GM12864 (cell line): ENCODE data around the gene MSRB3.

Source experiments
- DNase-seq: peaks from one replicate; pipeline ENCODE4 v3.0.0-alpha.2; 2011; ENCODE audit warnings: low read depth
- H3K4me3 ChIP-seq: 2 replicates; pipeline ENCODE4 v1.5.1; 2011; ENCODE audit warnings: mild to moderate bottlenecking, low read depth, low read length, control low read depth
- CTCF ChIP-seq: IDR thresholded peaks from 2 replicates; pipeline ENCODE4 v1.5.1; 2011; ENCODE audit warnings: low read depth, mild to moderate bottlenecking, moderate library complexity, low read length, control low read depth, inconsistent platforms; ENCODE audit errors: missing control alignments

Gene MSRB3

DNA sequence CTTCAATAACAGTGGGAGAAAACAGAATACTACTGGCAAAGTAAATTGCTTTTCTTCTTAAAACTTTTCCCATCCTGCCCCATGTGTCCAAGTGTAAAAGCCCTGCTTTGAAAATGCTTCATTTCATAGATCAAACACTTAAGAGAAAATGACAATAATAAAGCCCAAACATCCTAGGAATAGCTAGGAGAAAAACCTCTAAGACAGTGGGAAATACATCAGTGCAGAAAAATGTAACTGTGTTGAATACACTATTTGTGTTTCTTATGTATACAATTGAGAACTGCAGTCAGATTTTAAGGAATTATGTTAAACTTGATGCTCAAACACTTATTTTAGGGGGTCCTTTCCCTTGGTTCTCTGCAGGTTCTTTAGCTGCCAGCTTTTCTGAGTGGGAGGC lies 181.1 kb downstream of the MSRB3 start:
- no peak for TF ChIP-seq CTCF
- H3K4me3 ChIP-seq: no peak overlapping the region
- DNase-seq: no peak

GRCh38 chr12:65460063-65460462 lies 181.6 kb downstream of the MSRB3 start:
- TF ChIP-seq CTCF: no peak
- no peak for DNase-seq
- no peak overlapping the region for H3K4me3 ChIP-seq

DNA sequence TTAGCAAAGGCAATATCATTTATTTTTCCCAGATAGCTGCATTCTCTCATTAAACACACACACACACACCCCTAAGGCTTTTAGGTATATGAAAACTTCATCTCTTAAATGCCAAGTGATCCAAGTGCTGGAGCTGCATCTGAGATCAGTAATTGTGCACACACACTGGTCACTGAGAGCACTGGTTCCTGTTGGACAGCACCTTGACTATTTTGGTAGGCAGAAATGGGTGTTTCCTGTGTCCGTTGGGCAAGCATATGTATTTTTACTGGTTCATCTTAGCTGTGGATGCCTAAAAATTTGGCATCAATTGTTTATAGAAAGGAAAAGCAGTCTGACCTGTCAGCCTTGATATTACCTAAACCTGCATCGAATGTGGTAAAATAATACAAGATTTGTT lies 182.5 kb downstream of the MSRB3 start:
- H3K4me3 ChIP-seq: no peak overlapping the region
- no peak for TF ChIP-seq CTCF
- DNase-seq: no peak

GRCh38 chr12:65462484-65462883 lies 184.0 kb downstream of the MSRB3 start:
- no peak overlapping the region for H3K4me3 ChIP-seq
- TF ChIP-seq CTCF: no peak
- DNase-seq: no peak

GRCh38 chr12:65463082-65463481 lies 184.6 kb downstream of the MSRB3 start:
- DNase-seq: no peak
- no peak for TF ChIP-seq CTCF
- H3K4me3 ChIP-seq: no peak overlapping the region

- TF ChIP-seq CTCF: no peak
- H3K4me3 ChIP-seq: no peak overlapping the region
Measured at GRCh38 chr12:65463611-65464010, 185.1 kb downstream of the MSRB3 start.

DNA sequence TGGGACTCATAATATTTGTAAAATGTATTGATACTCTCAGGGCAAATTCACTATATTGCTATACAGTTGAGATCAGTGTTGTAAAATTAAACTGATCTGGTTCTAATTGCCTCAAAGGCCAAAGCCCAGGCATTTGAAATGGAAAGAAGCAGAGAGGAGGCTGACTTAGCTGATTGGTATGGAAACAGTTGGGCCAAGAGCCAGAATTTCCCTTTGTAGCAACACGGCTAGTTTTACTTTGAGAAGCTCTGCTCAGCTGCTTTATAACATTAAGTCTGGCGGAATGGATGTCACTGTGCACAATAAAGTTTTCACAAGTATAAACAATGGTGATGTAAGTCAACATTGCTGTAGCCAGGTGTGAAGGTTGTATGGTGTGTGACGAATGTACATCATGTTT lies 186.4 kb downstream of the MSRB3 start:
- H3K4me3 ChIP-seq: no peak overlapping the region
- no peak for DNase-seq
- no peak for TF ChIP-seq CTCF

More at GRCh38 chr12:65463611-65464010, 185.1 kb downstream of the MSRB3 start:
- DNase-seq: no peak
